Endothelial cell of umbilical vein (primary cell): Measurements from ENCODE around the gene CTH. TPM values are rescaled to one million over a fixed set of nuclear protein-coding genes. Genes with fewer than 3 reads are reported as not detected.

Source experiments
- BruUV-seq: library from RNA; stranded (reverse); fragments of 400-500 nt; replicated peaks from 2 replicates; lab custom pipeline; 2021; lab: Mats Ljungman, UMichigan
- CTCF ChIA-PET: fragments of 300-600, 350-600 bp; sonication (Branson Sonifier 250); formaldehyde crosslinking; loops from one replicate; lab custom pipeline; 2021; ENCODE audit warnings: antibody characterized with exemption, inconsistent platforms; lab: Charles Lee
- POLR2A ChIA-PET: fragments of 300-600, 350-600 bp; sonication (Branson Sonifier 250); formaldehyde crosslinking; loops from one replicate; lab custom pipeline; 2021; ENCODE audit warnings: antibody characterized with exemption, inconsistent platforms; lab: Charles Lee
- DNase-seq: peaks from one replicate; pipeline ENCODE4 v3.0.0-alpha.2; 2011; ENCODE audit warnings: low read depth, low spot score
- FAIRE-seq: peaks from 2 replicates; lab custom pipeline; 2011; peaks lifted over from hg19 to GRCh38; lab: Jason Lieb, UNC
- H2AFZ ChIP-seq: 2 replicates; pipeline ENCODE4 v1.6.0; 2012; ENCODE audit warnings: low read depth, low read length, control low read depth, inconsistent platforms
- H3K27ac ChIP-seq: 2 replicates; pipeline ENCODE4 v1.5.1; 2011; ENCODE audit warnings: low read depth, mild to moderate bottlenecking, control low read depth, low read length, moderate library complexity; ENCODE audit not compliant: insufficient read depth
- H3K27me3 ChIP-seq, 2 experiments: 2 replicates each; pipeline versions ENCODE4 v1.6.0 to v1.6.1; 2011; ENCODE audit warnings: low read length in 2 of 2, mixed read lengths in 1 of 2; ENCODE audit not compliant: control insufficient read depth in 2 of 2, insufficient read depth in 2 of 2
- H3K36me3 ChIP-seq, 2 experiments: 2 replicates in 1 of 2; 3 replicates in 1 of 2; pipeline ENCODE4 v1.5.1; 2011; ENCODE audit warnings: low read length in 2 of 2, mild to moderate bottlenecking in 1 of 2, moderate library complexity in 1 of 2; ENCODE audit not compliant: control insufficient read depth in 2 of 2, insufficient read depth in 2 of 2; ENCODE audit errors: extremely low read depth in 1 of 2
- H3K4me1 ChIP-seq: 3 replicates; pipeline ENCODE4 v1.5.1; 2011; ENCODE audit warnings: mild to moderate bottlenecking, low read length; ENCODE audit not compliant: control insufficient read depth, insufficient read depth; ENCODE audit errors: extremely low read depth
- H3K4me2 ChIP-seq: 2 replicates; pipeline ENCODE4 v1.6.1; 2011; ENCODE audit warnings: low read length, control low read depth, mixed read lengths; ENCODE audit not compliant: insufficient read depth
- H3K4me3 ChIP-seq, 3 experiments: fragments of 200-600 bp in 1 of 3; sonication (generic), shearing (Covaris generic) in 1 of 3; replicated peaks in 1 of 3; 2 replicates each; pipeline ENCODE4 v1.5.1; 2011 to 2016; ENCODE audit warnings: control low read depth in 3 of 3, low read length in 3 of 3, mild to moderate bottlenecking in 2 of 3, inconsistent platforms in 1 of 3, low read depth in 1 of 3, moderate library complexity in 1 of 3; ENCODE audit not compliant: insufficient read depth in 1 of 3
- H3K79me2 ChIP-seq: 2 replicates; pipeline ENCODE4 v1.6.0; 2012; ENCODE audit warnings: low read length, inconsistent platforms; ENCODE audit not compliant: control insufficient read depth, insufficient read depth
- H3K9ac ChIP-seq: replicated peaks from 2 replicates; pipeline ENCODE3; 2011; ENCODE audit warnings: low read length, control low read depth; ENCODE audit not compliant: insufficient read depth; ENCODE audit errors: extremely low read depth
- H3K9me1 ChIP-seq: replicated peaks from 3 replicates; pipeline ENCODE4 v1.6.0; 2011; ENCODE audit warnings: mild to moderate bottlenecking, low read length; ENCODE audit not compliant: control insufficient read depth, insufficient read depth; ENCODE audit errors: extremely low read depth
- H3K9me3 ChIP-seq: replicated peaks from 2 replicates; pipeline ENCODE4 v1.5.1; 2012; ENCODE audit warnings: low read length, inconsistent platforms; ENCODE audit not compliant: control insufficient read depth, insufficient read depth
- H4K20me1 ChIP-seq: replicated peaks from 2 replicates; pipeline ENCODE3; 2011; ENCODE audit warnings: mild to moderate bottlenecking, low read length; ENCODE audit not compliant: control insufficient read depth, insufficient read depth; ENCODE audit errors: extremely low read depth
- CTCF ChIP-seq, 2 donors: IDR thresholded peaks; 1 replicate in 1 of 2; 2 replicates in 1 of 2; pipeline ENCODE4 v1.5.1; 2011; ENCODE audit warnings: low read length in 2 of 2, mild to moderate bottlenecking in 2 of 2, moderate library complexity in 2 of 2, control low read depth in 1 of 2, inconsistent platforms in 1 of 2, low read depth in 1 of 2; ENCODE audit not compliant: insufficient read depth in 1 of 2; ENCODE audit errors: extremely low read depth in 1 of 2
- EZH2 ChIP-seq: IDR thresholded peaks from 2 replicates; pipeline ENCODE4 v1.6.1; 2012; ENCODE audit warnings: borderline replicate concordance, low read depth, mild to moderate bottlenecking, moderate library complexity, low read length, inconsistent platforms; ENCODE audit not compliant: severe bottlenecking
- FOS ChIP-seq: IDR thresholded peaks from 2 replicates; pipeline ENCODE4 v1.6.1; 2011; ENCODE audit warnings: mild to moderate bottlenecking, low read length, moderate library complexity, borderline replicate concordance; ENCODE audit not compliant: insufficient read depth
- GATA2 ChIP-seq: IDR thresholded peaks from 2 replicates; pipeline ENCODE4 v1.7.0; 2011; ENCODE audit warnings: low read depth, mild to moderate bottlenecking, moderate library complexity, mixed read lengths, low read length; ENCODE audit not compliant: insufficient read length, insufficient read depth
- JUN ChIP-seq: IDR thresholded peaks from 2 replicates; pipeline ENCODE4 v1.6.1; 2011; ENCODE audit warnings: borderline replicate concordance, low read depth; ENCODE audit not compliant: insufficient read length, insufficient read depth
- MYC ChIP-seq: IDR thresholded peaks from one replicate; pipeline ENCODE4 v1.6.1; 2011; ENCODE audit warnings: mild to moderate bottlenecking, low read depth, low read length
- POLR2A ChIP-seq: IDR thresholded peaks from 2 replicates; pipeline ENCODE4 v1.6.1; 2012; ENCODE audit warnings: low read depth, mild to moderate bottlenecking, control low read depth, low read length
- POLR2AphosphoS5 ChIP-seq: IDR thresholded peaks from 2 replicates; pipeline ENCODE4 v1.6.1; 2012; ENCODE audit warnings: low read depth, mild to moderate bottlenecking, control low read depth, low read length, moderate library complexity; ENCODE audit not compliant: insufficient read depth
- dilution Hi-C: fragments of 300-500 bp; cut with MboI; formaldehyde crosslinking; loops from one replicate; pipeline ENCODE4 v1.15.0; 2019; ENCODE audit warnings: low sequenced_read_pairs; ENCODE audit not compliant: extremely low pct_ligation_motif_present
- intact Hi-C: fragments of 100-400 bp; cut with micrococcal nuclease; formaldehyde crosslinking; loops from one replicate; pipeline ENCODE4 v1.10.0; 2022
- polyA plus RNA-seq, 4 experiments: library from polyadenylated mRNA; depleted of rRNA in 3 of 4; stranded (reverse) in 3 of 4; unstranded in 1 of 4; fragments of >200 nt; gene quantifications; 2 replicates each; pipeline versions ENCODE4 v1.2.1 to v1.2.3, GENCODE V29; 2011 to 2012; ENCODE audit warnings: missing spikeins in 1 of 4
- total RNA-seq: library from RNA; stranded (reverse); gene quantifications from 2 replicates; pipeline ENCODE4 v1.2.3, GENCODE V29; 2021
- TF ChIP-seq, protein P1 (sequence below): IDR thresholded peaks from 2 replicates; pipeline ENCODE4 v1.6.1; 2011; ENCODE audit not compliant: insufficient read depth, insufficient read length

CTH gene
- total and polyA plus RNA-seq, 2 donors (not counting 3 experiments of a cell fraction or from before 2014, with no cell fraction given): 1.7 to 2.6 TPM

DNA sequence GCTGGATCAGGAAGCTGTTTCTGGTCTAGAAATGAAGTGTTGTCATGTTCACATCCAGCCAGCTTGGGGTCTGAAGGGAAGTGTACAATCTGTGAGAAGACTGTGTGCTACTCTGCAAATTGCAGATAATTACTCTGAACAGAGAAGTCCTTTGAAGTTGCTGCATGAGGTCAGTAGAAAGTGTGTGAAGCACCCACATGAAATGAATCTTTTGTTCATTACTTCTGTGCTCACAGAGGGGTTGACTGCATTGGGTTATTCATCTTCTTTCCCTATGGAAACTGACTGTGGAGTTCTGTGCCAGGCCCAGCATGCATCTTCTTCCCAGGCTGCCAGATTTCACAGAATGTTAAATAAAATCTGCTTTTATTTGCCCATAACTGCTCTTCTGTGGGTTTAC is 47.1 kb downstream of the CTH start:
- intact Hi-C loops: no loop called here
- TF ChIP-seq POLR2AphosphoS5 (no peak), GATA2 (no peak), FOS (no peak), EZH2 (no peak), JUN (no peak), MYC (no peak), CTCF (IDR thresholded peaks at IDR 0.05; ENCODE audit: extremely low read depth in 1 of 2, insufficient read depth in 1 of 2, low read depth in 1 of 2, low read length in 2 of 2) (no peak), POLR2A (no peak)
- TF ChIP-seq, protein P1, sequence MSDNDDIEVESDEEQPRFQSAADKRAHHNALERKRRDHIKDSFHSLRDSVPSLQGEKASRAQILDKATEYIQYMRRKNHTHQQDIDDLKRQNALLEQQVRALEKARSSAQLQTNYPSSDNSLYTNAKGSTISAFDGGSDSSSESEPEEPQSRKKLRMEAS: no peak

More for the DNA sequence above, 47.1 kb downstream of the CTH start:
- Histone ChIP-seq H3K27me3 (peaks cover 2% of the 10 kb centered on the region in 2 experiments), H3K9ac (no peak overlapping the region), H3K9me3 (no peaks in the 10 kb centered on the region), H3K79me2 (no peaks in the 10 kb centered on the region), H4K20me1 (no peaks in the 10 kb centered on the region), H3K4me2 (no peak overlapping the region), H3K36me3 (no peaks in the 10 kb centered on the region), H3K4me3 (no peak overlapping the region), H3K9me1 (no peaks in the 10 kb centered on the region), H2AFZ (no peak overlapping the region), H3K4me1 (no peaks in the 10 kb centered on the region), H3K27ac (no peak overlapping the region)
- DNase-seq: no peak
- BruUV-seq: no TSS peak
- ChIA-PET CTCF (interaction anchor here (1.9 kb wide), 1 partner anchor 10 kb away, joined by 5 read pairs; no protein-coding TSS in a partner anchor), POLR2A (no interaction called here)
- no peak for FAIRE-seq
- dilution Hi-C loops: no loop called here
